ENCODE data around the gene TRMU.

- TF ChIP-seq POLR2AphosphoS5 (IDR thresholded peaks at IDR 0.05; ENCODE audit: low read depth, low read length) (no peak), POLR2A (IDR thresholded peaks at IDR 0.05; ENCODE audit: low read depth, low read length) (no peak)
These were observed 37.2 kb downstream of the TRMU start for GRCh38 chr22:46372686-46373085.
